ENCODE data around the gene STOM. TPM values are rescaled to one million over a fixed set of nuclear protein-coding genes. Genes with fewer than 3 reads are reported as not detected.

The STOM gene
- polyA plus RNA-seq, 1 donor, result 62.4 TPM

Other genes with a start within 250 kb of the STOM start
- gene RAB14, start 168.4 kb downstream of the STOM start, polyA plus RNA-seq (ENCODE audit: insufficient read length), result 109 TPM
- gene GSN, start 102.1 kb downstream of the STOM start, polyA plus RNA-seq (ENCODE audit: insufficient read length), result 161 TPM
- gene GGTA1, start 129.6 kb upstream of the STOM start, polyA plus RNA-seq (ENCODE audit: insufficient read length), result 5.2 TPM